Pulmonary artery endothelial cell (primary cell): ENCODE measurements around the gene UGT3A1. TPM values are rescaled to one million over a fixed set of nuclear protein-coding genes. Genes with fewer than 3 reads are reported as not detected.
"Not testable (repeated sequence)": the region's sequence is repeated elsewhere in the genome, so short reads cannot be mapped to it uniquely, and the experiment has no call there.

Source experiments
- DNase-seq: peaks from one replicate; pipeline ENCODE4 v3.0.0-alpha.2; 2011; ENCODE audit warnings: low read depth, low spot score
- total RNA-seq: library from RNA; depleted of rRNA; stranded (reverse); fragments of >200 nt; gene quantifications from 2 replicates; pipeline ENCODE4 v1.2.3, GENCODE V29; 2014

The UGT3A1 gene, protein sequence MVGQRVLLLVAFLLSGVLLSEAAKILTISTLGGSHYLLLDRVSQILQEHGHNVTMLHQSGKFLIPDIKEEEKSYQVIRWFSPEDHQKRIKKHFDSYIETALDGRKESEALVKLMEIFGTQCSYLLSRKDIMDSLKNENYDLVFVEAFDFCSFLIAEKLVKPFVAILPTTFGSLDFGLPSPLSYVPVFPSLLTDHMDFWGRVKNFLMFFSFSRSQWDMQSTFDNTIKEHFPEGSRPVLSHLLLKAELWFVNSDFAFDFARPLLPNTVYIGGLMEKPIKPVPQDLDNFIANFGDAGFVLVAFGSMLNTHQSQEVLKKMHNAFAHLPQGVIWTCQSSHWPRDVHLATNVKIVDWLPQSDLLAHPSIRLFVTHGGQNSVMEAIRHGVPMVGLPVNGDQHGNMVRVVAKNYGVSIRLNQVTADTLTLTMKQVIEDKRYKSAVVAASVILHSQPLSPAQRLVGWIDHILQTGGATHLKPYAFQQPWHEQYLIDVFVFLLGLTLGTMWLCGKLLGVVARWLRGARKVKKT
- total RNA-seq: not detected in 2 replicates

DNA sequence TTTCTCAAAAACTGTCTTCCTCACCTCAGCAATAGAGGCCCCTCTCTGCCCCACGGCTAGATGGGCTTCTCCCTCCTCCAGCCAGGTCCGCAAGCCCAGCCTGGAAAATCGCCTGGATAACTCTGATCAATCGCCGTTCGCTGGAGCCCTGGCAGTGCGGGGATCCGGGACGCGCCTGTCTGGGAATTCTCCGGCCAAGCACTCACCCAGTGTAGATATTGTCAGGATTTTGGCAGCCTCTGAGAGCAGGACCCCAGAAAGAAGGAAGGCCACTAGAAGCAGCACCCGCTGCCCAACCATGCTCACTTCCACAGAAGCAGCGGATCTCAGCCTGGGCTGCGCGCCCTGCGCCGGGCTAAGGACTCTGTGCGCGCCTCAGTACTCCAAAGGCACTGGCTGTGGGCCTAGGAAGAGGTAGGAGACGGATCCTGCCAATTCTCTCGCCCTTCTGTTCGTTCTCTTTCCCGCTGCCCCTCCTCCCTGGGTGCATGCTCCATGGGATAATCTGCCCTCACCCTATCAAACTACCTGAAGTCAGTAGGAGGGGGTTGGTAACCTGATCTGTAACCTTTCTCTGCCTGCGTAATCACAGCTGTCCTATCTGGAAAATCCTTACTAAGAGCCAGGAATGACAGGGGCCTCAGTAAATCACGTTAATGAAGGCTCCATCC is at the start of gene UGT3A1:
Gene UGT3A1, minus strand, starts transcription at position 450 of the 671 bp plus-strand sequence. Its CDS starts 150 bp downstream, at position 300.
- DNase-seq: no peak

DNA sequence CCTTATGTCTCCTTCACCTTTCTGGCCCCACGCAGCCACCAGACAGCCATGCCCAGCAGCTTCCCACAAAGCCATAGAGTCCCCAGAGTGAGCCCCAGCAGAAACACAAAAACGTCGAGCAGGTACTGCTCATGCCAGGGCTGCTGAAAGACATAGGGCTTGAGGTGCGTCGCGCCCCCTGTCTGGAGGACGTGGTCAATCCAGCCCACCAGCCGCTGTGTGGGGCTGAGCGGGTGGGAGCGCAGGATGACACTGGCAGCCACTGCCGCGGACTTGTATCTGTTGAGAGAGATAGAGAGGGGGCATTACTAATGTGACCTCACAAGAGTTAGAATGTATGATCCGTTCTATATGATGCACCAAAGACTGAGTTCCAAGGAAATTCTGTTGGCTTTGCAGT is 44.5 kb upstream of the UGT3A1 start:
- no peak for DNase-seq

DNA sequence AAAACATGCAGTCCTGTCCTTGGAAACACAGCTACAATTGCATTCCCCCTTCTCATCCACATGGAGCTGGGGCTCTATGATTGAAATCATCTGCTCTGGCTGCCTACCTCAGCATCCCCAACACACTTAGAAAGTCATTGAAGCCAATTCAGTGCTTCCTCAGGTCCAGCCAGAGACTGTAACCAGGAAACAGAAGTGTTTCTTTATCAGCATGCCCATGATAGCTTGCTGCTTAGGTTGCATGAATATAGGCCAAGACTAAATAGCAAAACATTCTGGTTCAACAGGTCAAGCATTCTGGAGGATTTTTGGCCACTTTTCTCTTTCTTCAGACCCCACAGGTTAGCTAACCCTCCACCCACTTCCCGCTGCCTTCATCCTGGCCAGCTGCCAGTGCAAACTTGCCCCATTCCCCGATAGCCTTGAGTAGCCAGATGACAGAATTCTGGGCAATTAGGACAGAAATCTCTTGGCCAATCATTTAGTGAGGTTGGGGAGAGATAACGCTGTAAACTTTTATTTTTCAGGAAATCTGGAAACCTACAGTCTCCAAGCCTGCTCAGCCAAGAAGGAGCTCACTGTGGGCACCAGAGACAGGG is 43.4 kb upstream of the UGT3A1 start:
- DNase-seq: not testable (repeated sequence)

DNA sequence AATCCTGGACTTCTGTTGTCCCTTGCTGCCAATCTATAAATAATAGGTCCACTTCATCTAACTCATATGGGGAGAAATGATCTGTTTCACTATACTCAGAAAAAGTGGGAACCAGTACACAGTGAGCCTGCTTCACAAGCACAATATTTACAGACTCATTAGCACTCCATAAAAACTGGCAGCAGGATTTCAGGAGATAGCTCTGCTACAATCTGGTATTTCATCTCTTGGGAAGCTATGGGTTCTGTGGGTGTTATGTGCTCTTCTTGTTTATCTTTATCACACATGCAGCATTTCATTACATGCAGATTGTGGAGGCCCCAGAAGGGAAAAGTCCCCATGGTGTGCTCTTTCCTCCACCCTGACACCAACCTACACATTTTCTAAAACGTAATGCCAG is 42.3 kb upstream of the UGT3A1 start:
- no peak for DNase-seq

DNA sequence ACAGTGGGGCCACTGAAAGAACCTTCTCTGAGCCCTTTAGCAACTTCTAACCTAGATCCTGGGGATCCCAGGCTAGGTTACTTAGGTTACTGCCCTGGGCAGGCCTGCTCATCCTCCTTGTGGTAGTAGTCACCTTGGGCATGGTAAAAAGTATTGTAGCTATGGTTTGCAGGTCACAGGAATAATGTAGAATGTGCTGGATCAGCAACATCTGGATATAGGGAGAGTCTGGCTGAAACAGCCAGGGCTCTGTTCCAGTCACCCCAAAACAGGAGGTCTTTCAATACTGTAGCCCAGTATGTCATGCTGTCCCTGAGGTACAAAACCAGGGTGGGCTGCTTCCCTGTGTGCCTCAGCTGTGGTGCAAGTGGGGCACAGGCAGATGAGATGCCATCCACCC is 41.9 kb upstream of the UGT3A1 start:
- no peak for DNase-seq

DNA sequence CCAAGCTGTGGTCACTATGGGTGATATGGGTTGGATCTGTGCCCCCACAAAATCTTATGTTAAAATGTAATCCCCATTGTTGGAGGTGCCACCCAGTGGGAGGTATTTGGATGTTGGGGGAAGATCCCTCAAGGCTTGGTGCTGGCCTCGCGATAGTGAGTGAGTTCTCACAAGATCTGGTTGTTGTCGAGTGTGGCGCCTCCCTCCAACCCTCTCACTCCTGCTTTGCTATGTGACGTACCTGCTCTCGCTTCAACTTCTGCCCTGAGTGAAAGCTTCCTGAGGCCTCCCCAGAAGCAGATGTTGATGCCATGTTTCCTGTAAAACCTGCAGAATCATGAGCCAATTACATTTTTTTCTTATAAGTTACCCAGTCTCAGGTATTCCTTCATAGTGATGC is 40.0 kb upstream of the UGT3A1 start:
- DNase-seq: no peak

DNA sequence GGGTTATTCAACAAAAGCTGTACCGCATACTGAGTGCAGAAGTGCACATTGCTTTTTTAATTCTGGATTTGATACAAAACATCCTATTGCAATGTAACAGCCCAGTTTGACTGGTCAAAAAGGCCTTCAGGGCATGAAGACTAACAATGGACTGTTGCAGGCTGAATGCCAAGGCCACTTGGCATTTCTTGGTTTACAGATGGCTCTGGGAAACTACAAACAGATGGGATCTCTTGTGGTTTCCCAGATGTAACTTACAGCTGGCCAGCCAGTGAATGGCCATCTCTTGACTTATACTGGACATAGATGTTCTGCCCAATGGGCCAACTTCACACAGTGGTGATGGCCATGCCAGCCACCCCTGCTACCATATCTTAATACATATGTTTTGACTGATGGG is 38.7 kb upstream of the UGT3A1 start:
- DNase-seq: no peak

DNA sequence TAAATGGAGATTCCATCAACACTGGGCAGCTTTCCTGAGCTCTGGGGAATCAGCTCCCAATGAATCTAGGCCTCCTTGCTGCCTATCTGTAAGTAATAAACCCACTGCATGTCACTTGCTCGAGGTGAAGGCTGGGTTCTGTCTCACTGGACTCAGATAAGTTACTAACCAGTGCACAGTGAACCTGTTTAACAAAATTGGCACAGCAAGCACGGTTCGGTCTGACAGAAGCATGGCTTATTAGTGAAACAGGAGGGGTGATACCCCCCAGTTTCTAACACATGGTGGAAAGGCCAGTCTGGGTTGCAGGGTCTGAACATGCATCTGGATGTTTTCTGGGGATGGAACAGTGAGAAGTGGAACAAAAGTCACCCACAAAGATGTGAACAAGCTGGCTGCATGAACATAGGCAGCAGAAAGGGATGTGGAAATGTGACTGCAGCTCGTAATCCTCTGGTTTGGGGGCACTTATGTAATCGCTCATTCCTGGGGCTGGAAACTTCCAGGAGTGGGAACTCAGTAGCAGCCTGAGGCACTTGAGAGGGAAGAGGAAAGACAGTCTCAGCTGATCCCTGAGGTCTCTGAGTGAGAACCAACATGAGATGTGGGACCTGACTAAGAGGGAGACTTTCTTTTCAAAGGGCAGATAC is 37.8 kb upstream of the UGT3A1 start:
- DNase-seq: no peak

DNA sequence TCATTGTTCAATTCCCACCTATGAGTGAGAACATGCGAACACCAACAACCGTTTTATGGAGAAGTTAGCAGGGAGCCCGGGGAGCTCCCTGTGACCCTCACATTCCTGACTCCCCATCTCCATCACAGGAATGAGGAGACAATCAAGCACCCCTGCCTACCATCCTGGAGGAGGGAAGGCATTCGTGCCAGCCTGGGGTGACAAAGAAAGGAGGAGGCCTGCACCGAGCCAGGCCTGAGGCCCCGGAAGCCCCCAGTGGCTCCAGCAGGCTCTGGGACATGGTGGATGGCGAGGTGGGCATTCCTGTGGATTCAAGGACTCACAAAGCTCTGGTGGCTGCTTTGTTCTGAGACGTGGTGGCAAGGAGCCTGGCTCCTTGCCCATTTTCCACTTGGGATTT is 36.5 kb upstream of the UGT3A1 start:
- DNase-seq: no peak

DNA sequence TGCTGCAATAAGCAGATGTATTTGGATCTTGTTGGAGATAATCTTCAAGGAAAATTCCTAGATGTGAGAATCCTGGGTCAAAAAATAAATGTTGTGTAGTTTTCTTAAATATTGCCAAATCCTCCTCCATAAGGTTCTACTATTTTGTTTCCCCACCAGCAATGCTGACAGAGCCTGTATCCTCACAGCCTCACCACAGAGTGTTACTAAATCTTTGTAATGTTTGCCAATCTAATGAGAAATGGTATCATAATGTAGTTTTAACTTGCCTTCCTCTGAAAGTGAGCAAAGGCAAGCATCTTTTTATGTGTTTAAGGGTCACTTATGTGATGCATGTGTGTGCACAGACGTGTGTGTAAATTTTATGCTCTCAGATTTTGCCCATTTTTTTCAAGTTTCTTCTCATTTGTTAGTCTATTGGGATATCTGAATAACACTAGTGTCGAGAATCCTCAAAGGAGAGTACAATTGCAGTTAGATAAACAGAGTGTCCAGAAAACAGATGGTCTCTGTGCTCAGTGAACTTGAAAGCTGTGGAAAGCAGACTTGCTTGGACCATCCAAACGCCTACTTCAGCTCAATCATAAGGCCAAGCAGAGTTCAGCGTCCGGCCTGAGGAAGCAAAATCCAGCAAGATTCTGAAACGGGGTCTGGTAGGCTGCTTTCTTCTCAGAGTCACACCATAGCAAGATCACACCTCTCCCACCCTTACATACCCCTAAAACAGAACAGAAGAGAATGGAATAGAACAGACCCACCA is 35.7 kb upstream of the UGT3A1 start:
- DNase-seq: no peak

DNA sequence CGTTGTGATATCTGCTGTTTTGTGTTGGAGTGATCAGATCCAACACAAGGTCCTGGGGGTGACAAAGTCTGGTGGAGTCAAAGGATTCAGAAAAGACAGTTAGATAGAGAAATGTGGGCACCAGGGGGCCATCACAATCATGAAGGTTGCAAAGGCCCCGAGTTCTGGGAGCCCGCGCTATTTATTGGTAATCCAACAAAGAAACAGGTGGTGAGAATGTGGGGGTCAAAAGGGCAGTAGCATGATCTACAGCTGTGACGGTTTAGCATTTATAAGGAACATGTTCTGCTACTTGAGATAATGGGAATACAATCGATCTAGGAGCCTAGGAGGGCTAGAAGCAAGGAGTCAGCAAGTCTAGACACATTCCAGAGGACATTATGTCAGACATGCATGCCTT is 31.1 kb upstream of the UGT3A1 start:
- DNase-seq: not testable (repeated sequence)

DNA sequence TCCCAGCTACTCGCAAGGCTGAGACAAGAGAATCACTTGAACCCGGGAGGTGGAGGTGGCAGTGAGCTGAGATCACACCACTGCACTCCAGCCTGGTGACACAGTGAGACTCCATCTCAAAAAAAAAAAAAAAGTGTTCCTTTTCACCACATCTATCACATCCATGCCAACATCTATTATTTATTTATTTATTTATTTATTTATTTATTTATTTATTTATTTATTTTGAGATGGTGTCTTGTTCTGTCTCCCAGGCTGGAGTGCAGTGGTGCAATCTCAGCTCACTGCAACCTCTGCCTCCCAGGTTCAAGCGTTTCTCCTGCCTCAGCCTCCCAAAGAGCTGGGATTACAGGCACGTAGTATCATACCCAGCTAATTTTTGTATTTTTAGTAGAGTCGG is 28.4 kb upstream of the UGT3A1 start:
- DNase-seq: not testable (repeated sequence)

DNA sequence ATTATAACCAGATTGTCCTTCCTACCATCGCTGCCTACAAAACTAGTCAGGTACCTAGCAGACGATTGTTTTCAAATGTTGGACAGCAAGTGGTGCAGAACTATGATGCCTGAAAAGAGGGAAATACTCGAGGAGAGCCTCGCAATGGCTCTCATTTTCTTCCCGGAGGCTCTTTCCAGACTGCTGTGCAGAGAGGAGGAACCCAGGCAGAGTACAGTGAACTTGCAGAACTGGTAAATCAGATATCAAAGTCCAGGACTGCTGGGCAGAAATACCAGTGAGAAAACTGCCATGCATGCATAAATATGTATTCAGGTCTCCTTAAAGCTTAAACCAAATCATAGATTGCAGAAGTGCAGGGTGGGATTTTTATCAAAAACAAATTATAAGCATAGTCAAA is 26.4 kb upstream of the UGT3A1 start:
- no peak for DNase-seq

DNA sequence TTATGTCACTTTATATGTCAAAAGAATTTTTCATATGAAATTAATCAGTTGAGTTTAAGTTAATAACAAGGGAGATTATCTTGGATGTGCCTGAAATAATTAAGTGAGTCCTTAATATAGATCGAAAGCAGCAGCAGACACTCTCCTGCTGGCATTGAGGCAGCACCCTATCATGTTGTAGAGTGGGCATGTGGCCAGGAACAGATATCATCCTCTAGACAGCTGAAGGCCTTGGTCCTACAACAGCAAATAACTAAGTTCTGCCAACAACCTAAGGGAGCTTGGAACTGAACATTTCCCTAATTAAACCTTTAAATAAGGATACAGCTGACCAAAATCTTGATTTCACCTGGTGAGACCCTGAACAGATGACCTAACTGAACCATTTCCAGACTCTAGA is 25.8 kb upstream of the UGT3A1 start:
- no peak for DNase-seq

DNA sequence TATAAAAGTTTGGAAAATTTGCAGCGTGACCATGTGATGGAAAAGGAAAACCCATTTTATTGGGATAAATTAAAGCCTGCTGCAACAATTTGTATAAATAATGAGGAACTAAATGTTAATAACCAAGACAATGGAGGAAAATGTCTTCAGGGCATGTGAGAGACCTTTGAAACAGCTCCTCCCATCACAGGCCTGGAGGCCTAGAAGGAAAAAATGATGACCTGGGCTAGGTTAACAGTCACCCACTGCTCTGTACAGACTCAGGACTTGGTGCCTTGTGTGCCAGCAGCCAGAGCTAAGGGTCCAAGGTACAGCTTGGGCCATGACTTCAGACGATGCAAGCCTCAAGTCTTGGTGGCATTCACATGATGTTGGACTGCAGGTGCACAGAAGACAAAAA is 22.0 kb upstream of the UGT3A1 start:
- no peak for DNase-seq

DNA sequence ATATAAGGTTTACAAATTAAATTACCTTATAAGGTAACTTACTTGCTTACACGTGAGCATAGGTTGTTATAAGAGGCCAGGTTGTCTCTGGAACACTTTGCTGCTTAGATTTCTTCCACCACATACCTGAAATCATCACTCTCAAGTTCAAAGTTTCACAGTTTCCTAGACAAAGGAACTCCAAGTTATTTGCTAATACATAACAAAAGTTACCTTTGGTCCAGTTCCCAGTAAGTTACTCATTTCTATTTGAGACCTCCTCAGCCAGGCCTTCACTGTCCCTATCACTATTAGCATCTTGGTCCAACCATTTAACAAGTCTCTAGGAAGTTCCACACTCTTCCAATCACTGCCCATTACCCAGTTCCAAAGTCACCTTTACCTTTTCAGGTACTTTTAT is 18.5 kb upstream of the UGT3A1 start:
- DNase-seq: no peak

DNA sequence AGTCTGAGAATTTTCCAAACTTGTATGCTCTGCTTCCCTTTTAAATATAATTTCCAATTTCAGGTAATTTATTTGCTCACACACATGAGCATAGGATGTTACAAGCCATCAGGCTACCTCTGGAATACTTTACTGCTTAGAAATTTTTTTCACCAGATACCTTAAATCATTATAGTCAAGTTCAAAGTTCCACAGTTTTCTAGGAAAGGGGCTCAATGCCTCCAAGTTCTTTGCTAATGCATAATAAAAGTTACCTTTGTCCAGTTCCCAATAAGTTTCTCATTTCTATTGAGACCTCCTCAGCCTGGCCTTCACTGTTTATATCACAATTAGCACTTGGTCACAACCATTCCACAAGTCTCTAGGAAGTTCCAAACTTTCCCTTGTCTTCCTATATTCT is 16.2 kb upstream of the UGT3A1 start:
- no peak for DNase-seq

DNA sequence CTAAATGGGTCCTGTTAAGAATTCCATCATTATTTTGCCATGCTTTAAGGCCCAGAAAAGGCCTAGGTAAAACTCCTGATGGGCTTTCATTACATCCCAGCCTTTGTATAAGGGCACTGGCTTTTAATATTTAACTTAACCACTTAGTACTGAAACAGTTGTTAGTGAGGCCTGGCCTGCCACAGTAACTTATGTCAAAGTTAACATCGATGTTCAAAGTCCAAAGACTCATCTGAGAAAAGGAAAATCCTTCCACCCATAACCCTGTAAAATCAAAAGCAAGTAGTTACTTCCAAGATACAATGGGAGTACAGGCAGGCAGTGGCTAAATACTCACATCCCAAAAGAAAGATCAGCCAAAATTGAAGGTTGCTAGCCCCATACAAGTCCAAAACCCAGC is 15.0 kb upstream of the UGT3A1 start:
- DNase-seq: no peak

DNA sequence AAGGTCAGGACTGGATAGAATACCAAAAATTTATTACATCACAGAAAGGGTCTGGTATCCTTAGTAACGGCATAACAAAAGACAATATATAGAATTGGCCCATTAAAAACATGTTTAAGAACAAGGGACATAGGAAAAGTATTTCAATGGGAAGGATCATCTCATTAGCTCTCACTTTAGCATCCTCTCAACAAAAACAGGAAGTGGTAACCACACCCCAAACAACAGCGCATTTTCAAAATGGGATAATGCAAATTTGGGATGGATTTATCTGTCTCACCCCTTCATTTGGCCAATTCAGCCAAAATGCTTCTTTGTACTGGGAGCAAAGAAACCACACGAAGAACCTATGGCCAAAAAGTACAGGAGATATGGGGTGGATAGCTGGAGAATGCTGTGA is 9.8 kb upstream of the UGT3A1 start:
- no peak for DNase-seq

DNA sequence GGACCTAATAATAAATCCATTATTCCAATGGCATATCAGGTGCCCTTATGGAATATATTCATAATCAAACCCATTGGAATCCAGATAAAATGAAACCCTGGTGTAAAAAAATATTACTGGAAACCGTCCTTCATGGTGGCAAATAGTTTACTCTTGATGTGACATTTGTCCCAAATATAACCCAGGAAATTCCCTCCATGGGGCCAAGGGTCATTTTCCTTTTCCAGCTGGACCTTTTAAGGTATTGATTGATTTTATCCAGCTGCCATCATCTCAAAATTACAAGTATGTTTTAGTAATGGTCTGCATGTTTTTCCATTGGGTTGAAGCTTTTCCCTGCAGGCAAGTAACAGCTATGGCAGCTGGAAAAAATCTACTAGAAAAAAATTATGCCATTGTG is 8.4 kb upstream of the UGT3A1 start:
- DNase-seq: no peak

DNA sequence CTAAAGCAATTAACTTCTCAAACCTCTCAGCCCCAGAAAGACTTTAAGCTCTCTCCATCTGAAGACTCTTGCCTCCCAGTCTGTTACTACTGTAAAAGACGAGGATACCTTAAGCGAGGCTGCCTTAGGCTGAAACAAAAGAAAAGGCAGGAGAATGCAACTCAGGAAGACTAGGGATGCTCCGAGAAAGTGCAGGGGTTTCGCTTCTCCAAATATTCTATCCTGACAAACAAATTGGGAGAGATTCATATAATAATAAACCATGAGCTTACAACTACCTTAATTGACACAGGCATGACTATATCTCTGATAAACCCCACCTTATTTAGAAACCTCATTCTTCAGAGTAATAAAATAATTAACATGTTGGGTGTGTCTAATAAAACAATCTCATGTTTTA is 4.9 kb upstream of the UGT3A1 start:
- no peak for DNase-seq
